ENCODE measurements around the gene COL21A1. TPM values are rescaled to one million over a fixed set of nuclear protein-coding genes. Genes with fewer than 3 reads are reported as not detected.

The COL21A1 gene
- total RNA-seq, 1 experiment from 2014 or later, result 1.8 TPM

- Mint-ChIP-seq H3K9me3 (peaks cover 2 to 3% of the 10 kb centered on the region in 2 experiments; a peak in 1 of 5 replicates), H3K27me3 (ENCODE audit: low read depth) (no peaks in the 10 kb centered on the region), H3K4me3 (no peak overlapping the region), H3K27ac (no peak overlapping the region), H3K4me1 (no peaks in the 10 kb centered on the region), H3K36me3 (ENCODE audit: insufficient read depth in 1 of 3, low read depth in 3 of 3) (no peaks in the 10 kb centered on the region)
- no peaks in the 10 kb centered on the region for H4K20me1 ChIP-seq (ENCODE audit: control insufficient read depth, insufficient read depth, insufficient read length)
- H3K4me2 ChIP-seq (ENCODE audit: insufficient read depth, insufficient read length, low read length), result no peak overlapping the region
- H2AK5ac ChIP-seq (ENCODE audit: insufficient read length, low read length), result no peak overlapping the region
- no peak overlapping the region for H2BK15ac ChIP-seq (ENCODE audit: low read depth, low read length)
- H3K14ac ChIP-seq (ENCODE audit: insufficient read depth, low read length), result no peak overlapping the region
- TF ChIP-seq CTCF (conservative IDR thresholded peaks at IDR 0.05), result no peak
- H3K79me1 ChIP-seq (ENCODE audit: insufficient read depth, low read depth, low read length, poor library complexity, severe bottlenecking), result no peaks in the 10 kb centered on the region
- H4K8ac ChIP-seq (replicated peaks; ENCODE audit: insufficient read length, low read depth, low read length), result no peak overlapping the region
- no peak overlapping the region for H3K4ac ChIP-seq (ENCODE audit: low read depth, low read length)
- H2AFZ ChIP-seq (ENCODE audit: low read length), result no peak overlapping the region
- no peak overlapping the region for H2BK5ac ChIP-seq (ENCODE audit: insufficient read length, low read length)
- no peaks in the 10 kb centered on the region for H3K79me2 ChIP-seq (ENCODE audit: insufficient read depth, low read length)
- H2BK120ac ChIP-seq (ENCODE audit: low read depth, low read length, poor library complexity, severe bottlenecking), result no peak overlapping the region
- H2BK12ac ChIP-seq (ENCODE audit: insufficient read length, low read depth, low read length), result no peak overlapping the region
- no peak overlapping the region for H2BK20ac ChIP-seq (ENCODE audit: low read depth, low read length, poor library complexity, severe bottlenecking)
- H3K56ac ChIP-seq (ENCODE audit: insufficient read length, low read depth, low read length), result no peak overlapping the region
- no peak overlapping the region for H3K27ac ChIP-seq (ENCODE audit: insufficient read length, low read depth, low read length)
- no peak overlapping the region for H3K23ac ChIP-seq (ENCODE audit: insufficient read length, low read depth, low read length)
- no peak overlapping the region for H3K18ac ChIP-seq (ENCODE audit: insufficient read length, low read depth, low read length)
- H3K27me3 ChIP-seq (ENCODE audit: insufficient read depth, low read length), result no peaks in the 10 kb centered on the region
- no peaks in the 10 kb centered on the region for H3K4me1 ChIP-seq (ENCODE audit: insufficient read depth, low read length)
- H3K9me3 ChIP-seq (ENCODE audit: control insufficient read depth, low read depth, low read length), result no peaks in the 10 kb centered on the region
- no peak for DNase-seq
- no peak overlapping the region for H3K9ac ChIP-seq (ENCODE audit: extremely low read depth, insufficient read length, low read length)
- no peak overlapping the region for H3T11ph ChIP-seq (ENCODE audit: low read length)
- H3K23me2 ChIP-seq (ENCODE audit: insufficient read length, low read depth, low read length, poor library complexity, severe bottlenecking), result no peaks in the 10 kb centered on the region
- H4K5ac ChIP-seq (ENCODE audit: insufficient read length, low read depth, low read length), result no peak overlapping the region
- H4K91ac ChIP-seq (ENCODE audit: insufficient read length, low read depth, low read length), result no peak overlapping the region
These were observed 33.2 kb downstream of the COL21A1 start for GRCh38 chr6:56214041-56214702.
